OCI-LY3 (cell line): ENCODE data around the gene TEX261.

Experiments
- CTCF ChIP-seq: fragments of 200-600, 300-600 bp; sonication (generic); IDR thresholded peaks from 2 replicates; pipeline ENCODE4 v1.5.1; 2014; ENCODE audit warnings: antibody characterized with exemption, low read length, low read depth
- EZH2phosphoT487 ChIP-seq: fragments of 200-600 bp; shearing (Covaris generic); IDR thresholded peaks from 2 replicates; pipeline ENCODE4 v1.6.1; 2018; ENCODE audit warnings: antibody characterized with exemption, mixed run types, low read depth

GRCh38 chr2:70988151-70988550 is 6.5 kb downstream of the TEX261 start:
- TF ChIP-seq CTCF = no peak
- TF ChIP-seq EZH2phosphoT487 = no peak
